Activated naive CD8-positive, alpha-beta T cell treated with anti-CD3 and anti-CD28 coated beads, Interleukin-2, amount 50 U/mL, for 24 hours (primary cell): Measurements from ENCODE around the gene ZFAND6.
"Not testable (repeated sequence)": the region's sequence is repeated elsewhere in the genome, so short reads cannot be mapped to it uniquely, and the experiment has no call there.

ENCODE experiments used
- ATAC-seq: fragments of 150-1000 bp; cut with Tn5 transposase; one replicate; pipeline ENCODE4 v1.10.0; 2021
- DNase-seq: peaks from one replicate; pipeline ENCODE4 v3.0.0; 2021
- H3K27ac Mint-ChIP-seq: one replicate; pipeline ENCODE4 v1.8.0; 2021; ENCODE audit warnings: mild to moderate bottlenecking, mixed read lengths
- H3K27me3 Mint-ChIP-seq: one replicate; pipeline ENCODE4 v1.8.0; 2021; ENCODE audit warnings: mixed read lengths
- H3K36me3 Mint-ChIP-seq: one replicate; pipeline ENCODE4 v1.8.0; 2021; ENCODE audit warnings: low read depth, mixed read lengths
- H3K4me1 Mint-ChIP-seq: one replicate; pipeline ENCODE4 v1.8.0; 2021; ENCODE audit warnings: mixed read lengths
- H3K4me3 Mint-ChIP-seq: one replicate; pipeline ENCODE4 v1.8.0; 2021; ENCODE audit warnings: mild to moderate bottlenecking, moderate library complexity, mixed read lengths
- H3K9me3 Mint-ChIP-seq: one replicate; pipeline ENCODE4 v1.8.0; 2021; ENCODE audit warnings: mixed read lengths

The ZFAND6 gene

DNA sequence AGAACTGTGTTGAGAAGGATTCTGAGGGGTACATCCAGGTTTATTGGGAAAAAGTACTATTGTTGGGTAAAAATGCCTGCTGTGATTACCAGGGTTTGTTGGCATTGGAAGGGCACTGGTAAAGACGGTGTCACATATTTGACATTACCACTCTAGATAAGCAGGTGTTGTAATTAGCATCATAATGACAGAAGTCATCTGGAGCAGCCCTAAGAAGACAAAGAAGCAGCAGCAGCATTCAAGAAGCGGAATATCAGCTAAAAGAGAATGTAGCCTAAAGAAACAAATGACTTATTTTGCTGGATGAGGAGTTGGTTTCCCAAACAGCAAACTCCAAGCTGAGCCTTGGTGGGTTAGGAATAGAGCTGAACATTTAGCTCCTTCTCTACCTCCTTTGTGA lies 30.5 kb upstream of the ZFAND6 start:
- no peak overlapping the region for H3K27ac Mint-ChIP-seq
- H3K27me3 Mint-ChIP-seq = no peaks in the 10 kb centered on the region
- no peak overlapping the region for H3K4me3 Mint-ChIP-seq
- H3K9me3 Mint-ChIP-seq = no peaks in the 10 kb centered on the region
- no peaks in the 10 kb centered on the region for H3K36me3 Mint-ChIP-seq
- H3K4me1 Mint-ChIP-seq = peaks cover 19% of the 10 kb centered on the region
- DNase-seq = no peak
- no peak for ATAC-seq

DNA sequence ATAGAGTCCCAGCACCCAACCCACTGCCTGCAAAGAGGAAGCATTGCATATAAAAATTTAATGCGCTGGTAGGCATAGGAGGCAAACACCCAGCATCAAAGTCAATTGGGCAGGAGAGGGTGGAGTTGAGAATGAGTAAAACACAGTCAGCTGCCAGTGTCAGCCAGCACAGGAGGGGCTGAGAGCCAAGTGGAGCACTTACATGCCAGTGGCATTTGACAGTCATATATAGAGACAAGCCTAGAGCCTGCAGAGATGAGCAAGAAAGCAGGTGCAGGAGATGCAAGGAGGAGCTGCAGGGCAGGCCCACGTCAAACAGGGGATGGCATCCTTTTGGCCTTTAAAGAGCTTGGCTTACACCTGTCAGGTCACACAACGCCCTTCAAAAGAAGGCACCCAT lies 27.6 kb upstream of the ZFAND6 start:
- Mint-ChIP-seq H3K9me3 (no peaks in the 10 kb centered on the region), H3K36me3 (no peaks in the 10 kb centered on the region), H3K4me3 (no peak overlapping the region), H3K4me1 (peaks cover 17% of the 10 kb centered on the region), H3K27me3 (no peaks in the 10 kb centered on the region), H3K27ac (no peak overlapping the region)
- DNase-seq = no peak
- peak; percentile 34 for ATAC-seq

DNA sequence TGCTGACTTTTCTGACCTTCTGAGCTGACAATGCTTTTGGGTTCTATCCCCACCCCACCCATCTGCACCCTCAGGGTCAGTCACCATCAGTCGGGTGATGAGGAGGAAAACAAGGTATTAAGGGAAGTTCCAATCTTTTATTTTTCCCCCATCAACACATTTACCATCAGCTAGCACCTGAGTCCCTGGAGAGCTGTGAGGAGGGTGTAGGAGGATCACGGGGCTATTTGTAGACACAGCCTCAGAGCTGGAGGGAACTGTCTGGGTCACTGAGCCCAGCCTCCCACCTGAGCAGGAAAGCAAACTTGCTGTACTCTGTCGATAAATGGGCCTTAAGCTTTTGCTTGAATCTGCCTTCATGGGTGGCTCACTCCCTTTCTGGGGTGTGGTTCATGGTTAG lies 24.8 kb upstream of the ZFAND6 start:
- Mint-ChIP-seq H3K36me3 (no peaks in the 10 kb centered on the region), H3K27me3 (no peaks in the 10 kb centered on the region), H3K4me3 (no peak overlapping the region), H3K9me3 (no peaks in the 10 kb centered on the region), H3K4me1 (peaks cover 17% of the 10 kb centered on the region), H3K27ac (no peak overlapping the region)
- no peak for DNase-seq
- no peak for ATAC-seq

DNA sequence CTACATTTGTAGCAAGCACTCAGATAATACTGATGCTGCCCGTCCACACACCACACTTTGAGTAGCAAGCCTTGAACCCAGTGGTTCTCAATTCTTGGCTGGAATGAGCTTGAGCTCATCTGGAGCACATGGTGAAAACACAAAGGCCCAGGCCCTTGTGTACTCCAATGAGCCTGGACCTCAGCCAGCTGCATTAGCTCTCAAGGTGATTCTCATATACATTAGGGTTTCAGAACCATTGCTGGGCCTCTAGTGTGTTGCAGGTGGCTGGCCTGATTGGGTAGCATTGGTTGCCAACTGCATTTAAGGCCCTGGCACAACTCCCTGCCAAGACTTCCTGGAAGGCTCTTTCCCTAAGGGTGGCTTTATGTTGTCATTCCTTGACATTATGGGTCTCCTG lies 23.4 kb upstream of the ZFAND6 start:
- DNase-seq (no peak), ATAC-seq (no peak)
- Mint-ChIP-seq H3K9me3 (no peaks in the 10 kb centered on the region), H3K4me3 (no peak overlapping the region), H3K27me3 (no peaks in the 10 kb centered on the region), H3K27ac (no peak overlapping the region), H3K4me1 (peaks cover 17% of the 10 kb centered on the region), H3K36me3 (no peaks in the 10 kb centered on the region)

DNA sequence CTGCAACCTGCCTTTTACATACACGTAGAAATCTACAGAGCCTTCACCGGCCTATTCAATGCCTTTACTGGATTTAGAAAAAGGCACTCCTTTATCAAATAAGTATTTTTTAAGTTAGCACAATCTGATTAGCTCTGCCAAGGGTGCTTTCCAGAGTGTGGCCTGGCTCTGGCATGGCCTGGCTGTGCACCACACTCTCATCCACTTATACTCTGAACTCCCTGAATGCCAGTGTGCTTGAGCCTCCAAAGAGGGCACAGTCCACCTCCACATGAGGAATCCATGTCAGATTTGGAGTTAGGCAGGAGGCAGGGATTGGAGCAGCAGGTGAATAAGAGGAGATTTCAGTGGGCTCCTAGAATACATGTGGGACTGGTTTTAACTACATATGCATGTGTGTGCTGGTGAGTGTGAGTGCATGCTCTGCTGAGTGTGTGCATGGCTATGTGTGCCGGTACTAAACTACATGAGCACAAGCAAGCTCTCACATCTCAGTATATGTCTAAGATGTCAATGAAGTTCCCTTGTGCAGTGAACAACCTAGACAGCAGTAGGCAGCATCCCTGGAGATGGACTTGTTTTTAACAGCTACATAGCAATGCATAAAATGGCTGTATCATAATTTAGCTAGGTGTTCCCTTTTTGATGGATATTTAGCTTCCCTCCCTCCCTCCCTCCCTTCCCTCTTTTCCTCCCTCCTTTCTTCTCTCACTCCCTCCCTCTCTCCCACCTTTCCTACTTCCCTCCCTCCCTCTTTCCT lies 17.8 kb upstream of the ZFAND6 start:
- Mint-ChIP-seq H3K36me3 (no peaks in the 10 kb centered on the region), H3K4me1 (no peaks in the 10 kb centered on the region), H3K4me3 (no peak overlapping the region), H3K9me3 (no peaks in the 10 kb centered on the region), H3K27ac (no peak overlapping the region), H3K27me3 (no peaks in the 10 kb centered on the region)
- ATAC-seq (no peak), DNase-seq (no peak)

DNA sequence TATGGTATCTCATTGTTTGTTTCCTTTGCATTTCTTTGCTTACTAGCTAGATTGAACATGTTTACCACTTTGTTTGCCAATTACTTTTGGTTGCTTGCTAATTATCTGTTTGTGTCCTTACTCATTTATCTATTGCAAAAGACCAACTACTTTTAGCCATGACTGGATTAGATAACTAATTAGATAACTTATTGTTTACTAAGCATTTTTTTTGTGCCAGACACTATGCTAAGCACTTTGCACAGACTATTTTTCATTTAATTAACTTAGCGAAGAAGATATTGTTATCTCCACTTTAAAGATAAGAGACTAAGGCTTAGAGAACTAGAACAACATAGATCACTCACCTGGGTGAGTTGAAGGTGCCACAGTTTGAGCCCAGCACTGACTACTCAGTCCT lies 16.9 kb upstream of the ZFAND6 start:
- Mint-ChIP-seq H3K36me3 (no peaks in the 10 kb centered on the region), H3K27ac (no peak overlapping the region), H3K9me3 (no peaks in the 10 kb centered on the region), H3K4me1 (no peaks in the 10 kb centered on the region), H3K27me3 (no peaks in the 10 kb centered on the region), H3K4me3 (no peak overlapping the region)
- ATAC-seq = no peak
- no peak for DNase-seq

DNA sequence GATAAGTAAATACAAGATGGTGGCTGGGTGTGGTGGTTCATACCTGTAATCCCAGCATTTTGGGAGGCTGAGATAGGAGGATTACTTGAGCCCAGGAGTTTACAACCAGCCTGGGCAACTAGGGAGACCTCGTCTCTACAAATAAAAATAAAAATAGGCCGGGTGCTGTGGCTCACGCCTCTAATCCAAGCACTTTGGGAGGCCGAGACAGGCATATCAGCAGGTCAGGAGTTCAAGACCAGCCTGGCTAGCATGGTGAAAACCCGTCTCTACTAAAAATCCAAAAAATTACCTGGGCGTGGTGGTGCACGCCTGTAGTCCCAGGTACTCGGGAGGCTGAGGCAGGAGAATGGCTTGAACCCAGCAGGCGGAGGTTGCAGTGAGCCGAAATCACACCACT lies 14.3 kb upstream of the ZFAND6 start:
- not testable (repeated sequence) for H3K9me3 Mint-ChIP-seq

DNA sequence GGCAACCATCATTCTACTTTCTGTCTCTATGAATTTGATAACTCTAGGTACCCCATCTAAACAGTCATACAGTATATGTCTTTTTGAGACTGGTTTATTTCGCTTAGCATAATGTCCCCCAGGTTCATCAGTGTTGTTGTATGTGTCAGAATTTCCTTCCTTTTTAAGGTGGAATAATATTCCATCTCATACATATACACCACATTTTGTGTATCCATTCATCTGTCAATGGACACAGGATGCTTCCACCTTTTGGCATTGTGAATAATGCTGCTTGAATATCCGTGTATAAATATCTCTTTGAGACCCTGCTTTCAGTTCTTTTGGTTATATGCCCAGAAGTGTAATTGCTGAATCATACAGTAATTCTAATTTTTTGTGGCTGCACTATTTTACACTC lies 10.4 kb upstream of the ZFAND6 start:
- H3K4me1 Mint-ChIP-seq = peaks cover 3% of the 10 kb centered on the region
- H3K36me3 Mint-ChIP-seq = no peaks in the 10 kb centered on the region
- no peak overlapping the region for H3K4me3 Mint-ChIP-seq
- H3K9me3 Mint-ChIP-seq = no peaks in the 10 kb centered on the region
- no peak for ATAC-seq
- H3K27ac Mint-ChIP-seq = no peak overlapping the region
- no peaks in the 10 kb centered on the region for H3K27me3 Mint-ChIP-seq
- no peak for DNase-seq

More for the DNA sequence above, 14.3 kb upstream of the ZFAND6 start:
- H3K27ac Mint-ChIP-seq, H3K4me3 Mint-ChIP-seq, H3K27me3 Mint-ChIP-seq, DNase-seq, ATAC-seq, H3K4me1 Mint-ChIP-seq, H3K36me3 Mint-ChIP-seq: not testable (repeated sequence)

DNA sequence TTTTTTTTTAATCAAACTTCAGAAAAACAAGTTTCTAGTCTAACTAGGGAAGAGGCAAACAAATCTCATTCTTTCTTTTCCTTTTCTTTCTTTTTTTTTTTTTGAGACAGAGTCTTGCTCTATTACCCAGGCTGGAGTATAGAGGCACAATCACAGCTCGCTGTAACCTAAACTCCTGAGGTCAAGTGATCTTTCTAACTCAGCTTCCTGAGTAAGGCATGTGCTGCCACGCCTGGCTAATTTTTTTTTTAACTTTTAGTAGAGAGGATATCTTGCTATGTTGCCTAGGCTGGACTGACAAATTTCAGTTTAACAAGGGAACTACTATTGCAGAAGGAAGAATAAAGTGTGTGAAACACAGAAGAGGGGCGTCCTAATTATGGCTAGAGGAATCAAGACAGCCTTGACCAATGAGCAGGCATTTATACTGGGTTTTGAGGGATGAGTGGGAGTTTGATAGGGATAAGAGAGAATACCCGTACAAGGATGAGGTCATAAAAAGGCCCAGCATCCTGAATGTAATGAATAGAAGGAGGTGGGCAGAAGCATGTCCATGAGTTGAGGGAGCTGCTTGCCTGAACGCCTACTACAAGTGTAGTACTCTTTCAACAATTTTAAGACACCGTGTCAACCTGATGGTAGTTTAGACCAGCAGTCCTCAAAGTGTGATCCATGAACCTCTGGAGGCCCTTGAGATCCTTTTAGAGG lies 6.7 kb upstream of the ZFAND6 start:
- ATAC-seq = no peak
- no peaks in the 10 kb centered on the region for H3K27me3 Mint-ChIP-seq
- no peaks in the 10 kb centered on the region for H3K9me3 Mint-ChIP-seq
- H3K36me3 Mint-ChIP-seq = no peaks in the 10 kb centered on the region
- no peak overlapping the region for H3K27ac Mint-ChIP-seq
- peaks cover 10% of the 10 kb centered on the region for H3K4me1 Mint-ChIP-seq
- H3K4me3 Mint-ChIP-seq = no peak overlapping the region
- no peak for DNase-seq

DNA sequence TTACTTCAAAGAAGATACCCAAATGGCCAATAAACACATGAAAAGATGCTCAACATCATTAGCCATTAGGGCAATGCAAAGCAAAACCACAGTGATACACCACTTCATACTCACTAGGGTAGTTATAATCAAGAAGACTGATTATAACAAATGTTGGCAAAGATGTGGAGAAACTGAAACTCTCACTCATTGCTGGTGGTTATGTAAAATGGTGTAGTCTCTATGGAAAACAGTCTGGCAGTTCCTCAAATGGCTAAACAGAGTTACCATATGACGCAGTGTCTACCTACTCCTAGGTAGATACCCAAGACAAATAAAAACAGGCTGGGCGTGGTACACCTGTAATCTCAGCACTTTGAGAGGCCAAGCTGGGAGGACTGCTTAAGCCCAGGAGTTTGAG lies 3.5 kb upstream of the ZFAND6 start:
- Mint-ChIP-seq H3K9me3 (no peaks in the 10 kb centered on the region), H3K4me3 (no peak overlapping the region), H3K4me1 (peaks cover 16% of the 10 kb centered on the region), H3K36me3 (no peaks in the 10 kb centered on the region), H3K27ac (no peak overlapping the region), H3K27me3 (no peaks in the 10 kb centered on the region)
- DNase-seq (no peak), ATAC-seq (no peak)

DNA sequence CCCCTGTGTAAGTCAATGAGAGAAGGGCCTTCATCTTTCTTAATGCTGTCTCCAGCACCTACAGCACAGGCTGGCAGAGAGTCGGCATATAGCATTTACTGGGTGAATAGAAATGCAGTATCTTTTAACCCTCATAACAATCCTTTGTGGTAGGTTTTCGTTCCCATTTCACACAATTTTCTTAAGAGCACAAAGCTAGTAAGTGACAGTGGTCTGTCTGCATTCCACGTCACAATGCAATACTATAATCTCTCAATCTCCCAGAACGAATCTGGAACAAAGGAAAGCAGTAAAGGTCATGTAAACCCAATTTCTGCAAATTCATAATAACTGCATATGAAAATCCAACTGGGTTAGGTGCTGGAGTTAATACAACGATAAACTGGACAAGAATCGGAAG lies 1.4 kb upstream of the ZFAND6 start:
- DNase-seq (no peak), ATAC-seq (no peak)
- H3K9me3 Mint-ChIP-seq = no peaks in the 10 kb centered on the region
- peaks cover 33% of the 10 kb centered on the region for H3K4me1 Mint-ChIP-seq
- no peaks in the 10 kb centered on the region for H3K27me3 Mint-ChIP-seq
- H3K27ac Mint-ChIP-seq = no peak overlapping the region
- peak overlapping the region; percentile 86 for H3K4me3 Mint-ChIP-seq
- no peaks in the 10 kb centered on the region for H3K36me3 Mint-ChIP-seq

DNA sequence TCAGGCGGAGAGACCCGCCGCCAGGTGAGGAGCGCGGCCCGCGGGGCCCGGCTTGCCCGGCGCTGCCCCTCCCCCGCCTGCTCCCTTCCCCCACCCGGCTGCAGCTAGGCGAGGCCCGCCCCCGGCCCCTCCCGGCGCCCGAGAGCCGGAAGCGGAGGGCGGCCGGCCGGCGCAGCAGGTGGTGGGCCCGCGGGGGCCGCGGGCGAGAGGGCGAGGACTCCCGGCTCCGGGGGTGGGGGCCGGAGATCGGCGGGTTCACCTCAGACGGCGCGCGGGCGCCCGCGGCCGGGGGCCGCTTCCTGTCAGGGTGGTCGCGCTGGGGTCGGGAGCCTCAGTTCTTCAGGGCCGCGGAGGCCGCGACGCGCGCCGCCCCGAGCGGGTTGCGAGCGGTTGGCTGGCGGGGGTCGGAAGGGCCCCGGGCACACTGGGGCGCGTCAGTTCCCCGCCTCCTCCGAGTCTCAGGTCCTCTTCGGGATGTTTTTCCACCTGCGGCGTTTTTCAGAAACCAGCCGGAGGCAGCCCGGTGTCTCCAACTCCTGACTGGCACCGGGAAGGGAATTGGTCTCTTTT lies 395 bp downstream of the ZFAND6 start:
- Mint-ChIP-seq H3K27ac (peak overlapping the region; percentile 87), H3K4me1 (peaks cover 37% of the 10 kb centered on the region), H3K4me3 (peak overlapping the region; percentile 86), H3K27me3 (no peaks in the 10 kb centered on the region), H3K36me3 (no peaks in the 10 kb centered on the region), H3K9me3 (no peaks in the 10 kb centered on the region)
- DNase-seq (peak; percentile 79), ATAC-seq (peak; percentile 64)

DNA sequence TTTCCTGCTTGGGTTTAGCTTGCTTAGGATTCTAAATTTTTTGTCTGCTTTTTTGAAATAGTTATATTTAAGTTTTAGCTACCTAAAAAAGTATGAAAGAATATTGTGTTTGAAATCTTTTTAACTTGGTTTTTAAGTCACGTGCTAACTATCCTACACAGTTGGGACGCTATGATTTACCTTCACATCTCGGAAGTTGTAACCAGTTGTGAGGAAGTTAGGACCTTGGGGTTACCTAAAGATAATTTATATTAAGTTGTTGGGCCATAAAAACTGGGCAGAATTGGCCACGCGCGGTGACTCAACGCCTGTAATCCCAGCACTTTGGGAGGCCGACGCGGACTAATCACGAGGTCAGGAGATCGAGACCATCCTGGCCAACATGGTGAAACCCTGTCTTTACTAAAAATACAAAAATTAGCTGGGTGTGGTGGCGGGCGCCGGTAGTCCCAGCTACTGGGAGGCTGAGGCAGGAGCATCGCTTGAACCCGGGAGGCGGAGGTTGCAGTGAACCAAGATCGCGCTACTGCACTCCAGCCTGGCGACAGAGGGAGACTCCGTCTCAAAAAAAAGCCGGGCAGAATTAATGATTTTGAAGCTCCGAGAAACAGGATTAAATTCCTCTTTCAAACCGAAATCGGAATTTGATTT lies 1.0 kb downstream of the ZFAND6 start:
- ATAC-seq (no peak), DNase-seq (peak; percentile 36)
- H3K9me3 Mint-ChIP-seq = no peaks in the 10 kb centered on the region
- peak overlapping the region; percentile 86 for H3K4me3 Mint-ChIP-seq
- H3K36me3 Mint-ChIP-seq = no peaks in the 10 kb centered on the region
- H3K27me3 Mint-ChIP-seq = no peaks in the 10 kb centered on the region
- peaks cover 42% of the 10 kb centered on the region for H3K4me1 Mint-ChIP-seq
- peak overlapping the region; percentile 87 for H3K27ac Mint-ChIP-seq

DNA sequence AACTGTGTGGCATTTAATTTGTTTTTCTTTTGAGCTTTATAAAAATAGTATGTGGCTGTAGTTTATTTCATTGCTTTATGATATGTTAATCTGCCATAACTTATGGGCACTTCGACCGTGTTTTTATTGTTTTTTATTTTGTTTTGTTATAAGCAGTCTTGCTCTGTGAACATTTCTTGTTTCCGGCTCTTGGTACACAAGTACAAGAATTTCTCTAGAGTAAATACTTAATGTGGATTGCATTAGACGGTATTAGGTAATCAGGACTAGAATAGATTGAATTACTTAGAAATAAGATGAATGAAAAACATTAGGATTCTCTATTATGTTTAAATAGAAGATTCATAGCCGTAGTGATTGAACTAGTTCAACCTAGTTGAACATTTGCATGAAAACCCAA lies 2.1 kb downstream of the ZFAND6 start:
- H3K27me3 Mint-ChIP-seq = no peaks in the 10 kb centered on the region
- no peaks in the 10 kb centered on the region for H3K9me3 Mint-ChIP-seq
- H3K27ac Mint-ChIP-seq = peak overlapping the region; percentile 3
- peak overlapping the region; percentile 86 for H3K4me3 Mint-ChIP-seq
- ATAC-seq = no peak
- peaks cover 36% of the 10 kb centered on the region for H3K4me1 Mint-ChIP-seq
- H3K36me3 Mint-ChIP-seq = no peaks in the 10 kb centered on the region
- DNase-seq = no peak

DNA sequence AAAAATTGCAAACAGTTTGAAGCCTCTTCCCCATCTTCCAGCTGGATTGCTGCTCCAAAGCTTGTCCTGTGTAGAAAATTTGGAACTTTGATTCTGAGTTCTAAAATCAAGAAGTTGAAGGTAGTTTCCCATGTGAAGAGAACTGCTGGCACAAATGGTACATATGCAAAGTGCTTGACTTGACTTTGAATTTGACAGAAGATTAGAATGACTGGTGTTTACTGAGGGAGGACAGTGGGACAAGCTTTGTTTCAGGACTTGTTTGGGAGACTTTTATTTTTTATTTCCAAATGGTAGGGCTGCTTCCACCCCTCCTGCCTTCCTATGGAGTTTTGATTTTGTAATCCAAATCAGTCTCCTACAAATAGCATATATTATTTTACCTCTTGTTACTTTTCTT lies 7.4 kb downstream of the ZFAND6 start:
- Mint-ChIP-seq H3K27me3 (no peaks in the 10 kb centered on the region), H3K36me3 (no peaks in the 10 kb centered on the region), H3K9me3 (no peaks in the 10 kb centered on the region), H3K27ac (no peak overlapping the region), H3K4me3 (no peak overlapping the region), H3K4me1 (peaks cover 55% of the 10 kb centered on the region)
- no peak for DNase-seq
- ATAC-seq = no peak
